AG04449 (cell line): ENCODE data around the gene DVL1.
A peak's percentile ranks its signal among the peaks of the same experiment; 100 is the strongest.

Experiments
- CTCF ChIA-PET: fragments of 350-600 bp; formaldehyde crosslinking; extraction: SDS; loops from one replicate; lab custom pipeline; 2021; ENCODE audit warnings: antibody characterized with exemption; lab: Yijun Ruan, JAX
- POLR2A ChIA-PET: fragments of 400-600, 350-600 bp; formaldehyde crosslinking; extraction: SDS; loops from one replicate; lab custom pipeline; 2020; ENCODE audit warnings: antibody characterized with exemption, inconsistent platforms; lab: Yijun Ruan, JAX
- DNase-seq: peaks from one replicate; pipeline ENCODE4 v3.0.0-alpha.2; 2010; ENCODE audit warnings: low read depth, low spot score
- H3K4me3 ChIP-seq: 2 replicates; pipeline ENCODE4 v1.5.1; 2011; ENCODE audit warnings: low read depth, mild to moderate bottlenecking, control low read depth, low read length
- TF ChIP-seq, protein P1 (sequence below): IDR thresholded peaks from one replicate; pipeline ENCODE4 v1.5.1; 2011; ENCODE audit warnings: mild to moderate bottlenecking, moderate library complexity, low read length, control low read depth, inconsistent platforms; ENCODE audit not compliant: insufficient read depth; ENCODE audit errors: missing control alignments

DVL1 gene

GRCh38 chr1:1299686-1300351, 49.4 kb downstream of the DVL1 start:
- no peak for DNase-seq
- ChIA-PET POLR2A (no interaction called here), CTCF (interaction anchor here (1.0 to 1.5 kb wide), 3 partner anchors 9 to 177 kb away, joined by 3 to 8 read pairs (median 3); no protein-coding TSS in a partner anchor)
- H3K4me3 ChIP-seq = no peak overlapping the region
- TF ChIP-seq, protein P1, sequence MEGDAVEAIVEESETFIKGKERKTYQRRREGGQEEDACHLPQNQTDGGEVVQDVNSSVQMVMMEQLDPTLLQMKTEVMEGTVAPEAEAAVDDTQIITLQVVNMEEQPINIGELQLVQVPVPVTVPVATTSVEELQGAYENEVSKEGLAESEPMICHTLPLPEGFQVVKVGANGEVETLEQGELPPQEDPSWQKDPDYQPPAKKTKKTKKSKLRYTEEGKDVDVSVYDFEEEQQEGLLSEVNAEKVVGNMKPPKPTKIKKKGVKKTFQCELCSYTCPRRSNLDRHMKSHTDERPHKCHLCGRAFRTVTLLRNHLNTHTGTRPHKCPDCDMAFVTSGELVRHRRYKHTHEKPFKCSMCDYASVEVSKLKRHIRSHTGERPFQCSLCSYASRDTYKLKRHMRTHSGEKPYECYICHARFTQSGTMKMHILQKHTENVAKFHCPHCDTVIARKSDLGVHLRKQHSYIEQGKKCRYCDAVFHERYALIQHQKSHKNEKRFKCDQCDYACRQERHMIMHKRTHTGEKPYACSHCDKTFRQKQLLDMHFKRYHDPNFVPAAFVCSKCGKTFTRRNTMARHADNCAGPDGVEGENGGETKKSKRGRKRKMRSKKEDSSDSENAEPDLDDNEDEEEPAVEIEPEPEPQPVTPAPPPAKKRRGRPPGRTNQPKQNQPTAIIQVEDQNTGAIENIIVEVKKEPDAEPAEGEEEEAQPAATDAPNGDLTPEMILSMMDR = peak; percentile 18

GRCh38 chr1:1298861-1299685, 50.1 kb downstream of the DVL1 start:
- no peak overlapping the region for H3K4me3 ChIP-seq
- CTCF ChIA-PET = interaction anchor here (1.5 kb wide), 1 partner anchor 9 kb away, joined by 8 read pairs; no protein-coding TSS in a partner anchor
- TF ChIP-seq, protein P1 = no peak
- DNase-seq = no peak
- POLR2A ChIA-PET = no interaction called here

GRCh38 chr1:1297802-1298424, 51.3 kb downstream of the DVL1 start:
- TF ChIP-seq, protein P1 = no peak
- ChIA-PET CTCF (no interaction called here), POLR2A (no interaction called here)
- no peak overlapping the region for H3K4me3 ChIP-seq
- DNase-seq = no peak

DNA sequence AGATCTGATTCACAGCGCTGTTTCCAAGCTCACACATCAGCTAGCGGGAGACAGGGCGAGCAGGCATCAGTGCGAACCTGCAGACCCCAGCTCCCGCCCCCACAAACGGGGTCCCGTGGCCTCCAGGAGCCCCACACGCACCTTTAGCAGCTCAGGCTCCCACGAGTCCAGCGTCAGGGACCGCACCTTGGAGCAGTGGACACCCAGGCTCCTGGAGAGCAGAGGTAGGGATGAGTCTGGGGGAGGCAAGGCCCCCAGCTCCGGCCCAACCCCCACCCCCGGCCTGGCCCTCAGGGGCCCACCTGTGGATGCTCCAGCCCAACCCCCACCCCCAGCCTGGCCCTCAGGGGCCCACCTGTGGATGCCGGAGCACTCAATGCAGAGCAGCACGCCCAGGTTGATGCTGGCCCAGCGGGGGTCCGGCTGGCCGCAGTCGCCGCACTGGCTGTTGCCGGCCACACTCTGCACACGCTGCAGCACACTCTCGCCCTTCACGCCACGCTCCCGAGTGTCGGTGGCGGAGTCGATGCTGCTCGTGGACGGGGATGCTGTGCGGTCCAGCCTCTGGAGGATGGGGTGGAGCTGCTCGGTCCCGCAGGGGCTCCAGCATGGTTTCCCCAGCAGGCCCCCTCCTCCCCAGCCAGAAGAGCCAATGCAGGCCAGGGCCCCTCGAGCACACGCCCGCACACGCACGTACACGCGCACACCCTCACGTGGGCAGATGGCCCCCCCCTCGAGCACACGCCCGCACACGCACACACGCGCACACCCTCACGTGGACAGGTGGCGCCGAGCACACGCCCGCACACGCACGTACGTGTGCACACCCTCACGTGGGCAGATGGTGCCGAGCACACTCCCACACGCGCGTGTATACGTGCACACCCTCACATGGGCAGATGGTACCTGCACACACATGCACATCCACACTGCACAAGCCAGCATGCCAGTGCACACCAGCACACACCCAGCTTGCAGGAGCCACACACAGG, 52.9 kb downstream of the DVL1 start:
- ChIA-PET CTCF (interaction anchor here (0.6 to 2.1 kb wide), 2 partner anchors 13 to 174 kb away, joined by 3 to 13 read pairs; no protein-coding TSS in a partner anchor), POLR2A (no interaction called here)
- TF ChIP-seq, protein P1 = no peak
- no peak overlapping the region for H3K4me3 ChIP-seq
- DNase-seq = no peak

DNA sequence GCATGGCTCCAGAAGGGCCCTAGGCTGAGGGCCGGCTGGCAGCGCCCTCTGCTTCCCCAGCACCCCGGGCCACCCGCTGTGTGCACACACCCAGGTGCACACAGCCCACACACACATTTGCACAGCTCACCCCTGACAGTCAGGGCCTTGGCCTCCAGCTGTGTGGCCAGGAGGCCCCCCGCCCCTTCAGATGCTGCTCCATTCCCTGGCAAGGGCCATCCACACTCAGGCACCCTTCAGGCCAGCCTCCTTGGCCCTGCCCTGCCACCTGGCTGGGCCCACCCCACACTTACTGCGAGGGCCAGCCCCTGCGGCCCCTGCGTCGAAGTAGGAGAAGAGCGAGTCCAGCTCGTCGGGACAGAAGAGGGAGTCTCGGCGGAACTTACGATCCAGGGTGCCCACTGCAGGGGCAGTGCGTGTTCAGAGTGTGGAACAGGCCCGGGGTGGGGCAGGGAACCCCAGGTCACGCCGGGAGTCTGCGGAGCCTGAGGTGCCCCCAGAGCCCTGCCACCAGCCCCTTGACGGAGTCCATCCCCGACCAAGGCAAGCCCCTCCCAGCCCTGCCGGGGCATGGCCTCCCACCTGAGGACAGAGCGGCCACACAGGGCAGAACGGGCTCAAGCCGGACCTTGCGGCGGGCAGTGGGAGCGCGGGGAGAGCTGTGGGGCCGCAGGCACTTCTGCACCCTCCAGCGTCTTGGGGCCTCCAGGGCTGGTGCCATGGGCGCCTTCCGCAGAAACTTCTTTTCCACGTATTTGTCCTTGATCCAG, 53.9 kb downstream of the DVL1 start:
- TF ChIP-seq, protein P1 = no peak
- no peak for DNase-seq
- POLR2A ChIA-PET = interaction anchor here (1.0 kb wide), 1 partner anchor 10 kb away, joined by 3 read pairs; no protein-coding TSS in a partner anchor
- no peak overlapping the region for H3K4me3 ChIP-seq
- CTCF ChIA-PET = interaction anchor here (0.6 to 2.1 kb wide), 2 partner anchors 14 to 173 kb away, joined by 3 to 13 read pairs; no protein-coding TSS in a partner anchor
